SK-N-SH treated with all-trans-retinoic acid at 6 μM for 48 hours (cell line): ENCODE results near the gene WNT7A.

Experiments
- ATAC-seq: fragments of 200-7000 bp; cut with Tn5 transposase; 3 replicates; pipeline ENCODE4 v1.9.1; 2020; ENCODE audit warnings: mild to moderate bottlenecking, moderate library complexity
- ARNTL ChIP-seq: fragments of 450-650 bp; formaldehyde crosslinking; IDR thresholded peaks from 2 replicates; pipeline ENCODE4 v1.5.0; 2020; ENCODE audit warnings: low read depth, mild to moderate bottlenecking, moderate library complexity, borderline replicate concordance
- BACH2 ChIP-seq: fragments of 250-450 bp; sonication (Bioruptor Pico); IDR thresholded peaks from 2 replicates; pipeline ENCODE4 v1.9.0; 2021; ENCODE audit warnings: mild to moderate bottlenecking, borderline replicate concordance
- CREB5 ChIP-seq: fragments of 250-450 bp; sonication (Bioruptor Pico); IDR thresholded peaks from 2 replicates; pipeline ENCODE4 v1.5.1; 2020; ENCODE audit warnings: low read depth, mild to moderate bottlenecking, moderate library complexity
- CSDC2 ChIP-seq: fragments of 250-450 bp; sonication (Bioruptor Pico); IDR thresholded peaks from 2 replicates; pipeline ENCODE4 v1.5.0; 2020; ENCODE audit warnings: mild to moderate bottlenecking, moderate library complexity
- ESRRG ChIP-seq: fragments of 250-450 bp; sonication (Bioruptor Pico); IDR thresholded peaks from 2 replicates; pipeline ENCODE4 v1.6.1; 2021; ENCODE audit warnings: mild to moderate bottlenecking
- GLIS3 ChIP-seq: fragments of 250-450 bp; sonication (Bioruptor Pico); IDR thresholded peaks from 2 replicates; pipeline ENCODE4 v1.5.0; 2020; ENCODE audit warnings: mild to moderate bottlenecking, moderate library complexity
- ISL1 ChIP-seq: fragments of 250-450 bp; sonication (Bioruptor Pico); IDR thresholded peaks from 2 replicates; pipeline ENCODE4 v2.1.2; 2022; ENCODE audit warnings: mild to moderate bottlenecking, moderate library complexity
- OSR1 ChIP-seq: fragments of 250-450 bp; sonication (Bioruptor Pico); IDR thresholded peaks from 2 replicates; pipeline ENCODE4 v1.8.0; 2022; ENCODE audit warnings: moderate library complexity, mild to moderate bottlenecking, inconsistent platforms
- POU6F1 ChIP-seq: fragments of 250-450 bp; sonication (Bioruptor Pico); IDR thresholded peaks from 2 replicates; pipeline ENCODE4 v1.8.0; 2021; ENCODE audit warnings: low read depth, mild to moderate bottlenecking, moderate library complexity, borderline replicate concordance
- PPARA ChIP-seq: fragments of 250-450 bp; sonication (Bioruptor Pico); IDR thresholded peaks from 2 replicates; pipeline ENCODE4 v1.5.0; 2020; ENCODE audit warnings: mild to moderate bottlenecking, borderline replicate concordance
- RARB ChIP-seq: fragments of 250-450 bp; sonication (Bioruptor Pico); IDR thresholded peaks from 2 replicates; pipeline ENCODE4 v1.8.0; 2021; ENCODE audit warnings: mild to moderate bottlenecking, moderate library complexity
- SNAI2 ChIP-seq: fragments of 250-450 bp; sonication (Bioruptor Pico); IDR thresholded peaks from 2 replicates; pipeline ENCODE4 v1.5.0; 2020; ENCODE audit warnings: mild to moderate bottlenecking, moderate library complexity
- TOX ChIP-seq: fragments of 250-450 bp; sonication (Bioruptor Pico); IDR thresholded peaks from 2 replicates; pipeline ENCODE4 v1.8.0; 2021; ENCODE audit warnings: mild to moderate bottlenecking, moderate library complexity, borderline replicate concordance
- ZC3H10 ChIP-seq: fragments of 250-450 bp; sonication (Bioruptor Pico); IDR thresholded peaks from 2 replicates; pipeline ENCODE4 v1.5.1; 2021; ENCODE audit warnings: mild to moderate bottlenecking, moderate library complexity
- ZFP3 ChIP-seq: fragments of 250-450 bp; sonication (Bioruptor Pico); IDR thresholded peaks from 2 replicates; pipeline ENCODE4 v1.5.0; 2020; ENCODE audit warnings: mild to moderate bottlenecking, moderate library complexity
- ZFP30 ChIP-seq: fragments of 450-650 bp; formaldehyde crosslinking; IDR thresholded peaks from 2 replicates; pipeline ENCODE4 v1.5.0; 2022; ENCODE audit warnings: mild to moderate bottlenecking, moderate library complexity
- ZNF565 ChIP-seq: fragments of 450-650 bp; formaldehyde crosslinking; conservative IDR thresholded peaks from 2 replicates; pipeline ENCODE4 v1.5.0; 2020; ENCODE audit warnings: low read depth, mild to moderate bottlenecking, moderate library complexity
- ZNF70 ChIP-seq: fragments of 450-650 bp; formaldehyde crosslinking; IDR thresholded peaks from 2 replicates; pipeline ENCODE4 v1.5.0; 2020; ENCODE audit warnings: mild to moderate bottlenecking, moderate library complexity
- ZNF8 ChIP-seq: fragments of 450-650 bp; formaldehyde crosslinking; IDR thresholded peaks from 2 replicates; pipeline ENCODE4 v1.5.0; 2020; ENCODE audit warnings: mild to moderate bottlenecking, moderate library complexity
- TF ChIP-seq, protein P1 (sequence below): fragments of 250-450 bp; sonication (Bioruptor Pico); IDR thresholded peaks from 2 replicates; pipeline ENCODE4 v1.8.0; 2020; ENCODE audit warnings: mild to moderate bottlenecking, moderate library complexity, borderline replicate concordance
- TF ChIP-seq, protein P2 (sequence below): fragments of 250-450 bp; sonication (Bioruptor Pico); IDR thresholded peaks from 2 replicates; pipeline ENCODE4 v1.5.0; 2020; ENCODE audit warnings: mild to moderate bottlenecking, moderate library complexity
- TF ChIP-seq, protein P3 (sequence below): fragments of 250-450 bp; sonication (Bioruptor Pico); IDR thresholded peaks from 2 replicates; pipeline ENCODE4 v1.5.1; 2021; ENCODE audit warnings: mild to moderate bottlenecking, moderate library complexity

WNT7A gene

GRCh38 chr3:13796701-13797460 is 83.0 kb downstream of the WNT7A start:
- TF ChIP-seq TOX (CRISPR knock-in tag): no peak
- TF ChIP-seq OSR1 (CRISPR knock-in tag): no peak
- no peak for TF ChIP-seq CREB5 (CRISPR knock-in tag)
- TF ChIP-seq, protein P1, sequence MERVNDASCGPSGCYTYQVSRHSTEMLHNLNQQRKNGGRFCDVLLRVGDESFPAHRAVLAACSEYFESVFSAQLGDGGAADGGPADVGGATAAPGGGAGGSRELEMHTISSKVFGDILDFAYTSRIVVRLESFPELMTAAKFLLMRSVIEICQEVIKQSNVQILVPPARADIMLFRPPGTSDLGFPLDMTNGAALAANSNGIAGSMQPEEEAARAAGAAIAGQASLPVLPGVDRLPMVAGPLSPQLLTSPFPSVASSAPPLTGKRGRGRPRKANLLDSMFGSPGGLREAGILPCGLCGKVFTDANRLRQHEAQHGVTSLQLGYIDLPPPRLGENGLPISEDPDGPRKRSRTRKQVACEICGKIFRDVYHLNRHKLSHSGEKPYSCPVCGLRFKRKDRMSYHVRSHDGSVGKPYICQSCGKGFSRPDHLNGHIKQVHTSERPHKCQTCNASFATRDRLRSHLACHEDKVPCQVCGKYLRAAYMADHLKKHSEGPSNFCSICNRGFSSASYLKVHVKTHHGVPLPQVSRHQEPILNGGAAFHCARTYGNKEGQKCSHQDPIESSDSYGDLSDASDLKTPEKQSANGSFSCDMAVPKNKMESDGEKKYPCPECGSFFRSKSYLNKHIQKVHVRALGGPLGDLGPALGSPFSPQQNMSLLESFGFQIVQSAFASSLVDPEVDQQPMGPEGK (CRISPR knock-in tag): no peak
- TF ChIP-seq, protein P2, sequence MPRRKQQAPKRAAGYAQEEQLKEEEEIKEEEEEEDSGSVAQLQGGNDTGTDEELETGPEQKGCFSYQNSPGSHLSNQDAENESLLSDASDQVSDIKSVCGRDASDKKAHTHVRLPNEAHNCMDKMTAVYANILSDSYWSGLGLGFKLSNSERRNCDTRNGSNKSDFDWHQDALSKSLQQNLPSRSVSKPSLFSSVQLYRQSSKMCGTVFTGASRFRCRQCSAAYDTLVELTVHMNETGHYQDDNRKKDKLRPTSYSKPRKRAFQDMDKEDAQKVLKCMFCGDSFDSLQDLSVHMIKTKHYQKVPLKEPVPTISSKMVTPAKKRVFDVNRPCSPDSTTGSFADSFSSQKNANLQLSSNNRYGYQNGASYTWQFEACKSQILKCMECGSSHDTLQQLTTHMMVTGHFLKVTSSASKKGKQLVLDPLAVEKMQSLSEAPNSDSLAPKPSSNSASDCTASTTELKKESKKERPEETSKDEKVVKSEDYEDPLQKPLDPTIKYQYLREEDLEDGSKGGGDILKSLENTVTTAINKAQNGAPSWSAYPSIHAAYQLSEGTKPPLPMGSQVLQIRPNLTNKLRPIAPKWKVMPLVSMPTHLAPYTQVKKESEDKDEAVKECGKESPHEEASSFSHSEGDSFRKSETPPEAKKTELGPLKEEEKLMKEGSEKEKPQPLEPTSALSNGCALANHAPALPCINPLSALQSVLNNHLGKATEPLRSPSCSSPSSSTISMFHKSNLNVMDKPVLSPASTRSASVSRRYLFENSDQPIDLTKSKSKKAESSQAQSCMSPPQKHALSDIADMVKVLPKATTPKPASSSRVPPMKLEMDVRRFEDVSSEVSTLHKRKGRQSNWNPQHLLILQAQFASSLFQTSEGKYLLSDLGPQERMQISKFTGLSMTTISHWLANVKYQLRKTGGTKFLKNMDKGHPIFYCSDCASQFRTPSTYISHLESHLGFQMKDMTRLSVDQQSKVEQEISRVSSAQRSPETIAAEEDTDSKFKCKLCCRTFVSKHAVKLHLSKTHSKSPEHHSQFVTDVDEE (CRISPR knock-in tag): no peak
- TF ChIP-seq CSDC2 (CRISPR knock-in tag): no peak
- TF ChIP-seq SNAI2: no peak
- no peak for TF ChIP-seq ISL1 (CRISPR knock-in tag)
- TF ChIP-seq ARNTL (CRISPR knock-in tag): no peak
- no peak for TF ChIP-seq ZNF8 (CRISPR knock-in tag)
- no peak for TF ChIP-seq POU6F1 (CRISPR knock-in tag)
- TF ChIP-seq ZNF70 (CRISPR knock-in tag): no peak
- TF ChIP-seq GLIS3: no peak
- TF ChIP-seq BACH2 (CRISPR knock-in tag): no peak
- no peak for TF ChIP-seq ESRRG (CRISPR knock-in tag)
- TF ChIP-seq ZFP3: no peak
- TF ChIP-seq RARB (CRISPR knock-in tag): no peak
- TF ChIP-seq ZFP30 (CRISPR knock-in tag): no peak
- TF ChIP-seq PPARA (CRISPR knock-in tag): no peak
- TF ChIP-seq ZNF565 (CRISPR knock-in tag): no peak
- no peak for ATAC-seq

DNA sequence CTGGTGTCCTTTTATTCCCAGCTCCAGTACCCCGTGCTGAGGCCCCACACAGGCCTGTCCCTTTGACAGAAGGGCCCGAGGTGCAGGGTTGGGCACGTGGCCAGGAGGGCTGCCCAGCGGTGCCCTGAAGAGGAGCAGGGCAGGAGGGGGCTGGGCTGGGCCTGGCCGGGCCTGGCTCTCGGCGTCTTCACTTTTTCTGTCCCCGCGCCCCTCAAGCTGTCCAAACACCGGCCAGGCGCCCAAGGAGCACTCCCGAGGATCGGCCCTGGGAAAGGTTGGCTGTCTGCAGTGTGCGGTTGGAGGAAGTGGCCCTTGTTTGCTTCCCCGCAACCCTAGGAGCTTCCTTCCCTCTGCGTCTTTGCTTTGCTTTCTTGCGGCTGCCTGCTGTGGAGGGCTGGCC is 84.1 kb downstream of the WNT7A start:
- no peak for ATAC-seq
- no peak for TF ChIP-seq CSDC2 (CRISPR knock-in tag)
- no peak for TF ChIP-seq ZNF8 (CRISPR knock-in tag)
- TF ChIP-seq SNAI2: no peak
- no peak for TF ChIP-seq ESRRG (CRISPR knock-in tag)
- no peak for TF ChIP-seq POU6F1 (CRISPR knock-in tag)
- TF ChIP-seq ZNF565 (CRISPR knock-in tag): no peak
- TF ChIP-seq ZFP3: no peak
- TF ChIP-seq OSR1 (CRISPR knock-in tag): no peak
- no peak for TF ChIP-seq RARB (CRISPR knock-in tag)
- TF ChIP-seq ISL1 (CRISPR knock-in tag): no peak
- TF ChIP-seq, protein P2 (CRISPR knock-in tag): no peak
- TF ChIP-seq TOX (CRISPR knock-in tag): no peak
- TF ChIP-seq, protein P3, sequence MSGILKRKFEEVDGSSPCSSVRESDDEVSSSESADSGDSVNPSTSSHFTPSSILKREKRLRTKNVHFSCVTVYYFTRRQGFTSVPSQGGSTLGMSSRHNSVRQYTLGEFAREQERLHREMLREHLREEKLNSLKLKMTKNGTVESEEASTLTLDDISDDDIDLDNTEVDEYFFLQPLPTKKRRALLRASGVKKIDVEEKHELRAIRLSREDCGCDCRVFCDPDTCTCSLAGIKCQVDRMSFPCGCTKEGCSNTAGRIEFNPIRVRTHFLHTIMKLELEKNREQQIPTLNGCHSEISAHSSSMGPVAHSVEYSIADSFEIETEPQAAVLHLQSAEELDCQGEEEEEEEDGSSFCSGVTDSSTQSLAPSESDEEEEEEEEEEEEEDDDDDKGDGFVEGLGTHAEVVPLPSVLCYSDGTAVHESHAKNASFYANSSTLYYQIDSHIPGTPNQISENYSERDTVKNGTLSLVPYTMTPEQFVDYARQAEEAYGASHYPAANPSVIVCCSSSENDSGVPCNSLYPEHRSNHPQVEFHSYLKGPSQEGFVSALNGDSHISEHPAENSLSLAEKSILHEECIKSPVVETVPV (CRISPR knock-in tag): no peak
- no peak for TF ChIP-seq ZC3H10
- TF ChIP-seq GLIS3: no peak
- no peak for TF ChIP-seq CREB5 (CRISPR knock-in tag)
- no peak for TF ChIP-seq ZNF70 (CRISPR knock-in tag)
- no peak for TF ChIP-seq BACH2 (CRISPR knock-in tag)
